ENCODE results near the gene RAB11FIP4. TPM values are rescaled to one million over a fixed set of nuclear protein-coding genes. Genes with fewer than 3 reads are reported as not detected.
A peak's percentile ranks its signal among the peaks of the same experiment; 100 is the strongest.
"Not testable (repeated sequence)": the region's sequence is repeated elsewhere in the genome, so short reads cannot be mapped to it uniquely, and the experiment has no call there.

Gene RAB11FIP4
- total RNA-seq, 3 donors from 2014 or later (not counting 1 experiment from before 2014, with no cell fraction given), result 81.4 to 121 (median 102) TPM

DNA sequence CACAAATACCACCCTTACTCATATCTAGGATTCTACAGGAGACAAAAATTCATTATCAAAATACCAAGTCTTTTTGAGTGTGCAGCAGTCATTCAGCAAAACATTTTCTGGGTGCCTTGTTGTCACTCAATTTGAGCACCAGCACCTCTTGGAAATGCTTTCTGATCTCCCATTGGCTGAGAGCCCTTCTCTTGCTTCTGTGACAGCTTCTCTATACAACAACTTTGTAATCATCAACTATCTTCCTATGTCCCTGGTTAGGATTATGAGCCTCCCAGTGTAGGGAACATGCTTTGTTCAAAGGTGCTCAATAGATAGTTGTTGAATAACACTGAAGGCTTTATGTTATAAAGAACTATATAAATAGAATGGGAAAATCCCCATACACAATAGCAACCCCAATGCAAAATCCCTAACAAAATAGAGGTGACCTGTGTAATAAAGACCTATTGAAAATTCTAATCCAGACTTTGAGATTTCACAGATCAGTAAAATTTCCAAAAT, 10.3 kb upstream of the RAB11FIP4 start:
- H3K4me3 Mint-ChIP-seq, result no peak overlapping the region
- TF ChIP-seq, protein P1, sequence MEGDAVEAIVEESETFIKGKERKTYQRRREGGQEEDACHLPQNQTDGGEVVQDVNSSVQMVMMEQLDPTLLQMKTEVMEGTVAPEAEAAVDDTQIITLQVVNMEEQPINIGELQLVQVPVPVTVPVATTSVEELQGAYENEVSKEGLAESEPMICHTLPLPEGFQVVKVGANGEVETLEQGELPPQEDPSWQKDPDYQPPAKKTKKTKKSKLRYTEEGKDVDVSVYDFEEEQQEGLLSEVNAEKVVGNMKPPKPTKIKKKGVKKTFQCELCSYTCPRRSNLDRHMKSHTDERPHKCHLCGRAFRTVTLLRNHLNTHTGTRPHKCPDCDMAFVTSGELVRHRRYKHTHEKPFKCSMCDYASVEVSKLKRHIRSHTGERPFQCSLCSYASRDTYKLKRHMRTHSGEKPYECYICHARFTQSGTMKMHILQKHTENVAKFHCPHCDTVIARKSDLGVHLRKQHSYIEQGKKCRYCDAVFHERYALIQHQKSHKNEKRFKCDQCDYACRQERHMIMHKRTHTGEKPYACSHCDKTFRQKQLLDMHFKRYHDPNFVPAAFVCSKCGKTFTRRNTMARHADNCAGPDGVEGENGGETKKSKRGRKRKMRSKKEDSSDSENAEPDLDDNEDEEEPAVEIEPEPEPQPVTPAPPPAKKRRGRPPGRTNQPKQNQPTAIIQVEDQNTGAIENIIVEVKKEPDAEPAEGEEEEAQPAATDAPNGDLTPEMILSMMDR (IDR thresholded peaks at IDR 0.05), result no peak
- ATAC-seq (no peak), DNase-seq (no peak)
- Histone ChIP-seq H3K27me3 (ENCODE audit: control insufficient read depth, insufficient read depth, low read length) (no peaks in the 10 kb centered on the region), H3K27ac (ENCODE audit: low read length) (no peak overlapping the region), H3K4me1 (ENCODE audit: control insufficient read depth, insufficient read depth, low read length) (no peaks in the 10 kb centered on the region), H3K9me3 (ENCODE audit: control insufficient read depth, insufficient read depth, low read length) (no peaks in the 10 kb centered on the region), H3K36me3 (ENCODE audit: control insufficient read depth, insufficient read depth, low read length) (no peaks in the 10 kb centered on the region), H3K4me3 (ENCODE audit: low read length) (no peak overlapping the region)
- H3K27ac Mint-ChIP-seq, result no peak overlapping the region
- H3K4me1 Mint-ChIP-seq, result no peaks in the 10 kb centered on the region
- H3K36me3 Mint-ChIP-seq, result no peaks in the 10 kb centered on the region
- H3K9me3 Mint-ChIP-seq, result no peaks in the 10 kb centered on the region
- H3K27me3 Mint-ChIP-seq (ENCODE audit: low read depth in 2 of 2), result no peaks in the 10 kb centered on the region
- intact Hi-C loops (cut with micrococcal nuclease), result no loop called here

DNA sequence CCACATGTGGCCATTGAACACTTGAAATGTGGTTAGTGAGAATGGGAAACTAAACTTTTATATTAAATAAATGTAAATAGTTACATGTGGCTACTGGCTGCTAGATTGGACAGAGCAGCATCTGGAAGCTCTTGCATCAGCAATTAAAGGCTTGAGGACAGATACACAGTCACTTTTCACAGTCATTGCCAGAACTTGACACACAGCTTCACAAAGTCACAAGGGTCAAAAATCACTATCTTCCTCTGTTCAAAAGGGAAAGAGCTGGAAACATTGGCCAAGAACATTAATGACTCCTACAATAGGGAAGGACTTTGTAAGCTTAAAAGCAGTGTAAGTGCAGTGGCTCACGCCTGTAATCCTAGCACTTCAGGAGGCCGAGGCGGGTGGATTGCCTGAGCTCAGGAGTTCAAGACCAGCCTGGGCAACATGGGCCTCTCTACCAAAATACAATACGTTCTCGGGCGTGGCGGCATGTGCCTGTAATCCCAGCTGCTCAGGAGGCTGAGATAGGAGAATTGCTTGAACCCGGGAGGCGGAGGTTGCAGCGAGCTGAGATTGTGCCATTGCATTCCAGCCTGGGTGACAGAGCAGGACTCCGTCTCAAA, 8.7 kb upstream of the RAB11FIP4 start:
- H3K9me3 ChIP-seq (ENCODE audit: control insufficient read depth, insufficient read depth, low read length); H3K4me3 ChIP-seq (ENCODE audit: low read length); H3K27ac ChIP-seq (ENCODE audit: low read length); H3K9me3 Mint-ChIP-seq; intact Hi-C loops (cut with micrococcal nuclease); H3K27me3 Mint-ChIP-seq (ENCODE audit: low read depth in 2 of 2); H3K36me3 Mint-ChIP-seq; DNase-seq; H3K36me3 ChIP-seq (ENCODE audit: control insufficient read depth, insufficient read depth, low read length); H3K4me1 Mint-ChIP-seq; H3K27me3 ChIP-seq (ENCODE audit: control insufficient read depth, insufficient read depth, low read length); H3K4me1 ChIP-seq (ENCODE audit: control insufficient read depth, insufficient read depth, low read length); H3K4me3 Mint-ChIP-seq; H3K27ac Mint-ChIP-seq; ATAC-seq: not testable (repeated sequence)
- 98% methylated on average over 11 of the region's 11 CpGs for WGBS (ENCODE audit: insufficient coverage)

- H3K4me1 ChIP-seq (ENCODE audit: control insufficient read depth, insufficient read depth, low read length); H3K4me3 ChIP-seq (ENCODE audit: low read length); H3K27ac ChIP-seq (ENCODE audit: low read length); H3K9me3 ChIP-seq (ENCODE audit: control insufficient read depth, insufficient read depth, low read length); H3K27ac Mint-ChIP-seq; H3K36me3 Mint-ChIP-seq; H3K36me3 ChIP-seq (ENCODE audit: control insufficient read depth, insufficient read depth, low read length); H3K4me1 Mint-ChIP-seq; ATAC-seq; H3K4me3 Mint-ChIP-seq; H3K9me3 Mint-ChIP-seq; H3K27me3 Mint-ChIP-seq (ENCODE audit: low read depth in 2 of 2); H3K27me3 ChIP-seq (ENCODE audit: control insufficient read depth, insufficient read depth, low read length); intact Hi-C loops (cut with micrococcal nuclease): not testable (repeated sequence)
- DNase-seq, result peak in 1 of 2 donors; percentile 24
- 93% methylated on average over 6 of the region's 6 CpGs for WGBS (ENCODE audit: insufficient coverage)
Observed at GRCh38 chr17:31383488-31383887, 8.0 kb upstream of the RAB11FIP4 start.

DNA sequence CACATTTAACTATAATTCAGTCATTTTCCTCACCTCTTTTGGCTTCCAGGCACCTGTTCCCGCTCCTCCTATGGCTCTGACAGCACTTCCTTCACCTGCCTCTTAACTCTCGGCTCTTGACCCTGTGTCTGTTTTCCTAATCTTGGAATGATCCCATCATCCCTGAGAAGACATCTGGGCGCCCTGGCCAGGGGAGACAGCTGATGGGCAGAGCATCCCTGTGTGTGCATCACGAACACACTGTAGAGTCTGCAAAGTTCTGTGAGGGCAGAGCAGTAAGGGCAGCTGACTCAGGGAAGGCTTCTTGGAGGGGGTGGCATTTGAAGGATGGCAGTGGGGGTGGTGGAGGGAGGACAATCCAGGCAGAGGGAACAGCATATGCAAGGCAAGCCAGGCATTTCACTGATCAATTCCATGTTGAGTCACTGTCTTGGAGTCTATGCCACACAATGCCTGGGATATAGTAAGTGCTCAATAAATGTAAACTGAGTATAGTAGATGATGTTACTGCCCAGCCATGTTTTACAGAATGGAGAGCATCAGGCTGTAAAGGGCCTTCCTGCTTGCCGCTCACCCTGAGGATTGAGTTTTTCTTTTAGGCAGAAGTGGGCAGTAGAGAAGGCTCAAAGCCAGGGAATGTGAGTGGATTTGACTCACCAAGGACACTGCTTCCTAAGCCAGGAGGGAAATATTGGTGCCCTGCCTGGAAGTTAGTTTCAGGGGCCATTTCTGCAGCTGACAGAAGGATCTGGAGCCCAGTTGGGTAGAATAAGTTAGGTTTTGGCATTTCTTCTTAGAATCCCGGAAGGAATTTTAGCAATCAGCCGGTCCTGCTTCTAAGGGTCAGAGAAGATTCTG, 5.8 kb upstream of the RAB11FIP4 start:
- Mint-ChIP-seq H3K4me3 (no peak overlapping the region), H3K36me3 (no peaks in the 10 kb centered on the region), H3K27ac (no peak overlapping the region), H3K4me1 (peaks cover 6 to 12% of the 10 kb centered on the region in 2 donors), H3K27me3 (ENCODE audit: low read depth in 2 of 2) (peaks cover 14 to 18% of the 10 kb centered on the region in 2 donors), H3K9me3 (no peaks in the 10 kb centered on the region)
- ATAC-seq (no peak), DNase-seq (no peak)
- Histone ChIP-seq H3K36me3 (ENCODE audit: control insufficient read depth, insufficient read depth, low read length) (no peaks in the 10 kb centered on the region), H3K4me3 (ENCODE audit: low read length) (no peak overlapping the region), H3K27ac (ENCODE audit: low read length) (no peak overlapping the region), H3K27me3 (ENCODE audit: control insufficient read depth, insufficient read depth, low read length) (peaks cover 9% of the 10 kb centered on the region), H3K9me3 (ENCODE audit: control insufficient read depth, insufficient read depth, low read length) (no peaks in the 10 kb centered on the region), H3K4me1 (ENCODE audit: control insufficient read depth, insufficient read depth, low read length) (peaks cover 4% of the 10 kb centered on the region)
- TF ChIP-seq, protein P1 (IDR thresholded peaks at IDR 0.05), result no peak
- WGBS (ENCODE audit: insufficient coverage), result 93% methylated on average over 7 of the region's 7 CpGs
- intact Hi-C loops (cut with micrococcal nuclease), result no loop called here

Data from natural killer cell (primary cell).